Measurements from ENCODE around the gene FBXO10. TPM values are rescaled to one million over a fixed set of nuclear protein-coding genes. Genes with fewer than 3 reads are reported as not detected.

The FBXO10 gene
- 10 to 100 TPM in 2 of 4 donors, 1 to 10 TPM in 2; 6.6 to 17.5 (median 12.2) TPM for total RNA-seq

GRCh38 chr9:37575921-37576721 lies at the start of gene FBXO10:
FBXO10 (minus strand) TSS chr9:37576380; CDS start chr9:37541768, 34,612 bp downstream.
- Histone ChIP-seq H3K36me3 (no peaks in the 10 kb centered on the region), H3K9me3 (no peaks in the 10 kb centered on the region), H3K4me1 (peaks cover 5 to 28% of the 10 kb centered on the region in 2 donors), H3K27me3 (no peaks in the 10 kb centered on the region), H3K4me3 (replicated peaks in 1 of 3) (peak within 1 kb of the TSS; percentile 54 to 67 (median 57)), H3K27ac (peak within 1 kb of the TSS in 2 of 3 donors; percentile 68 to 70)
- TF ChIP-seq POLR2A (IDR thresholded peaks at IDR 0.05) (peak in 1 of 2 donors; percentile 69), CTCF (IDR thresholded peaks at IDR 0.05) (peak in 1 of 6 experiments; percentile 4)
- peak; percentile 72 to 74 for DNase-seq
- intact Hi-C loops (cut with DNase I): no loop called here
- 1 to 2% methylated on average over 8 to 15 of the region's 81 CpGs for WGBS, 2 donors

- 84 to 89% methylated on average over 12 of the region's 12 CpGs for WGBS, 2 donors
- H3K9me3 ChIP-seq: no peaks in the 10 kb centered on the region
- no peaks in the 10 kb centered on the region for H3K36me3 ChIP-seq
- intact Hi-C loops (cut with DNase I): no loop called here
- no peak overlapping the region for H3K27ac ChIP-seq
- no peak for TF ChIP-seq CTCF (IDR thresholded peaks at IDR 0.05)
- no peak for TF ChIP-seq POLR2A (IDR thresholded peaks at IDR 0.05)
- H3K27me3 ChIP-seq: no peaks in the 10 kb centered on the region
- H3K4me3 ChIP-seq (replicated peaks in 1 of 3): no peak overlapping the region
- DNase-seq: no peak
- no peaks in the 10 kb centered on the region for H3K4me1 ChIP-seq
These were observed 49.6 kb upstream of the FBXO10 start for GRCh38 chr9:37625758-37626147.

GRCh38 chr9:37625036-37625757 lies 49.0 kb upstream of the FBXO10 start:
- intact Hi-C loops (cut with DNase I): no loop called here
- DNase-seq: no peak
- TF ChIP-seq CTCF (IDR thresholded peaks at IDR 0.05): no peak
- TF ChIP-seq POLR2A (IDR thresholded peaks at IDR 0.05): no peak
- Histone ChIP-seq H3K27ac (no peak overlapping the region), H3K27me3 (no peaks in the 10 kb centered on the region), H3K36me3 (no peaks in the 10 kb centered on the region), H3K4me3 (replicated peaks in 1 of 3) (no peak overlapping the region), H3K4me1 (no peaks in the 10 kb centered on the region), H3K9me3 (no peaks in the 10 kb centered on the region)
- WGBS, 2 donors: 80 to 81% methylated on average over 5 of the region's 5 CpGs

GRCh38 chr9:37624073-37624472 lies 47.9 kb upstream of the FBXO10 start:
- no peak overlapping the region for H3K4me3 ChIP-seq (replicated peaks in 1 of 3)
- no peaks in the 10 kb centered on the region for H3K9me3 ChIP-seq
- H3K36me3 ChIP-seq: no peaks in the 10 kb centered on the region
- WGBS, 2 donors: 48 to 83% methylated on average over 1 of the region's 1 CpG
- H3K27me3 ChIP-seq: no peaks in the 10 kb centered on the region
- no peak overlapping the region for H3K27ac ChIP-seq
- no peak for TF ChIP-seq POLR2A (IDR thresholded peaks at IDR 0.05)
- no peak for TF ChIP-seq CTCF (IDR thresholded peaks at IDR 0.05)
- intact Hi-C loops (cut with DNase I): no loop called here
- H3K4me1 ChIP-seq: no peaks in the 10 kb centered on the region
- no peak for DNase-seq

GRCh38 chr9:37623267-37623666 lies 47.1 kb upstream of the FBXO10 start:
- H3K36me3 ChIP-seq: no peaks in the 10 kb centered on the region
- H3K4me1 ChIP-seq: no peaks in the 10 kb centered on the region
- H3K9me3 ChIP-seq: no peaks in the 10 kb centered on the region
- H3K27ac ChIP-seq: no peak overlapping the region
- intact Hi-C loops (cut with DNase I): no loop called here
- WGBS, 2 donors: 79 to 88% methylated on average over 2 of the region's 2 CpGs
- DNase-seq: no peak
- TF ChIP-seq CTCF (IDR thresholded peaks at IDR 0.05): no peak
- no peak for TF ChIP-seq POLR2A (IDR thresholded peaks at IDR 0.05)
- no peaks in the 10 kb centered on the region for H3K27me3 ChIP-seq
- H3K4me3 ChIP-seq (replicated peaks in 1 of 3): no peak overlapping the region

Data from thyroid gland (tissue), 4 donors.